GM19455 (cell line): Measurements from ENCODE around the gene TGM4.
"Not testable (repeated sequence)": the region's sequence is repeated elsewhere in the genome, so short reads cannot be mapped to it uniquely, and the experiment has no call there.

Experiments
- ATAC-seq: cut with Tn5 transposase; IDR thresholded peaks from one replicate; pipeline ENCODE4 v1.9.1; 2021; ENCODE audit not compliant: unreplicated experiment

TGM4 gene

DNA sequence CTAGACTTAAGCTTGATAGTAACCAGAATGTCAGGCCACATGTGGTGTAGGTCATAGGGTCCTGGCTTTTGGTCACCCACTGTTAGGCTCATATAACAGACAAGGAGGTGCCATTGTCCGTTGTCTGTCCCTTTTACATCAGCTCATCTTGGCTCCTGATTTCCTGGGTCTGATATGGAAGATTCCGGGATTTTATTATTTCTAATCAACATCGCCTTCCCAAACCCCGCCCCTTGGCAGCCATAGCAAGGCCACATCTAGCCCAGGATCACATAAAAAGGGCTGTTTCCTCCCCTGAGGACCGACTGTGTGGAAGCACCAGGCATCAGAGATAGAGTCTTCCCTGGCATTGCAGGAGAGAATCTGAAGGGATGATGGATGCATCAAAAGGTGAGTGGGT lies at the start of gene TGM4:
Gene TGM4, plus strand, starts transcription at position 301 of the 400 bp plus-strand sequence. Its CDS starts 71 bp downstream, at position 372.
- no peak for ATAC-seq

DNA sequence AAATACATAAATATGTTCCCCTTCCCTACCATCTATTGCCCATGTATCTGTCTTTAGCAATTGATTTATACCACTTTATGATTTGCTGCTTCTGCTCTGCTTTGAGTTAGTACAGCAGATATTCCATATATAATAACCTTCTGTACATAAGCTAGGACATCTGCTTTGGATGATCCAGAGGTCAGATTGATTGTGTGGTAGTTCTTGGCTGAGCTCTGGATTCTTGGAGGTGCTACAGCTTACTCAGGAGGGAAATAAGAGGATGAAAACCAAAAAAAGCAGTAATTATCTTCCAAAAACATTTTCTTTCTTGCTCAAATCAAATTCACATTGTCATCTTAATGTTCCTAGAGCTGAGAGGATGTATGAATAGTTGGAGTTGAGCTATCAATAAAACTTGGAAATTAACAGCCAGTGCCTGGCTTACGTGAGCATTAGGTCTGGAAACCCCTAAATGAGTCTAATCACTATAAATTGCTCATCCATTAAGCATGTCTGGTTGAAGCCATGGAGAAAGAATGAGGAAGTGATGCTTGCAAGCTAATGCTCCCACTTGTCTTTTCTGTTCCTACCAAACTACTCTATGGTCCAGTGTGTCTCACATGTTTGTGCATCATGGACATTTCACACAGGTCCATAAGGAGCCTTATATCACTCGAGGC lies 49.0 kb upstream of the TGM4 start:
- no peak for ATAC-seq

DNA sequence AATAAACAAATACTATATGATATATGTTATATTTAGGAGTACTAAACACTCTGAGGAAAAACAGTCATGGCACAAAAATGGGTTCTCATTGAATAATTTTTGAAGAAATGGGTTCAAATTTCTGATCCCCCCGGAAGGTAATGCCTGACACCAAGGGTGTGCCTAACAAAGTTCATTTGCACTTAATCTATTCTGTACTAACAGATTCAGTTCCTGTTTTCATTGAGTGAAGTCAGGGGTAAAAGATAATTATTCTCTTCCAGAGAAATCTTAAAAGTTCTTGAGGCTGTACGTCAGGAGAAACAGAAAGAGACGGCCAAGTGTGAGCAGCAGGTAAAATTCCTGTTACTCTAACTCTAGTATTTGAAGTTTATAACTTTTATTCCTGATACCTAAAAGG lies 47.2 kb upstream of the TGM4 start:
- no peak for ATAC-seq

DNA sequence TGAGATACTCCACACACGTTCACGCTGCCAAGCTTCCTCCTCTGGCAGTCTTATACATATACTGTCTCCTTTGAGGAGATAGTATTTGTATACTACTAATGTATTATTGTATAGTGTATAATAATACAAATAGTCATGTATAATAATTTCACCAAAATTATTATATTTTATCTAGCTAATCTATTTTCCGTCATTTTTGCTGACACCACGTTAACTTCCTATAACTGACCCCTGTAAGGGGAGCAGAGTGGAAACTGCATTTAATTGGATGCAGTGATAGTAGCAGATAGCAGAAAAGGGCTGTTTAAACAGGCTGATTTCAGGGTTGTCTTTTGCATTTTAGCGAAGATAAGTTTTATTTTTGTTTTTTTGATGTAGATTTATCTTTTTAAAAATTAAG lies 43.2 kb upstream of the TGM4 start:
- ATAC-seq = no peak

DNA sequence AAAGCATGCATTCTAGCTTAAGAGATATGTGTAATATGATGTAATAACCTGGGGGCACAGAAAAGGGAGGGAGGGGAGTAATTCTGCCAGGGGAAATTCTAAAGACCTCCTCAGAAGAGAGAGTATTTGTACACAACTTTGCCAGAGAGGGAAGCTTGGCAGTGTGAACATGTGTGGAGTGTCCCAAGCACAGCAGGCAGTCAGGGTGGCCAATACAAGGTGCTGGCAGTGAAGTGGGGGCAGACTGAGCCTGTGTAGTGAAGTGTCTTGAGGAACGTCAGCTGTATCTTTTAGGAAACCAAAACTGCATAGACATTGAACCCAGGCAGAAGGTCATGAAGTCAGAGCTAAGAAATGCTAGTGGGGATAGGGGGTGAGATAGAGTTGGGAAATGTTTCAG lies 42.4 kb upstream of the TGM4 start:
- ATAC-seq = no peak

DNA sequence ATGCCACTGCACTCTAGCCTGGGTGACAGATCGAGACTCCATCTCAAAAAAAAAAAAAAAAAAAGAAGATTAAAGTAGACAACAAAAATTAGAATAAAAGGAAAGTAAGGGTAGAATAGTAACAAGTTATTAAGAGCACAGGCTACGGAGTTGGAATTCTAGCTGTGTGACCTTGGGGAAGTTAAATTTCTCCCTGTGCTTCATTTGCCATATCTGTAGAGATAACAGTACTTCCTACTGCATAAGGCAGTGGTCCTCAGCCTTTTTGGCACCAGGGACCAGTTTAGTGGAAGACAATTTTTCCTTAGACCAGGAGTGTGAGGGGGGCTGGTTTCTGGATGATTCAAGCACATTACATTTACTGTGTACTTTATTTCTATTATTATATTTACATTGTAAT lies 41.4 kb upstream of the TGM4 start:
- no peak for ATAC-seq

DNA sequence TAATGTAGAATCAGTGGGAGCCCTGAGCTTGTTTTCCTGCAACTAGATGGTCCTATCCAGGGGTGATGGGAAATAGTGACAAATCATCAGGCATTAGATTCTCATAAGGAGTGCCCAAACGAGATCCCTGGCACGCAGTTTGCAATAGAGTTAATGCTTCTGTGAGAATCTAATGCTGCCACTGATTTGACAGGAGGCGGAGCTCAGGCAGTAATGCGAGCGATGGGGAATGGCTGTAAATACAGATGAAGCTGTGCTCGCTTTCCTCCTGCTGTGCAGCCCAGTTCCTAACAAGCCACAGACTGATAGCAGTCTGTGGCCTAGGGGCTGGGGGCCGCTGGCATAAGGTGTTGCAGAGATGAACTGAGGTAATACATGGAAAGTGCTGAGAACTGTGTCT lies 41.0 kb upstream of the TGM4 start:
- no peak for ATAC-seq

DNA sequence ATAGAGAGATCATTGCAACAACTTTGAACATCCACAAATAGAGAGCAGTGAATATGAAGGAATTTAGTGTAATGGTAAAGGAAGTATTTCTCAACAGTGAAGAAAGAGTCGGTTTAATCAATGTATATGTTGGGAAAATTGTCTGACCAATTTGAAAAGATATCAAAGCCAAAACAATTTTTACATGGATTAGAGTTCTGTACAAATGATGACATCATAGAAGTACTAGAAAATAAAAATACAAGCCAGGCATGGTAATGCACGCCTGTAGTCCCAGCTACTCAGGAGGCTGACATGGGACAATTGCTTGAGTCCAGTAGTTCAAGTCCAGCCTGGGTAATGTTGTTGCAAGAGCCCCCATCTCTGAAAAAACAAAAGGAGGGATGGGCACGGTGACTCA lies 38.7 kb upstream of the TGM4 start:
- ATAC-seq = no peak

DNA sequence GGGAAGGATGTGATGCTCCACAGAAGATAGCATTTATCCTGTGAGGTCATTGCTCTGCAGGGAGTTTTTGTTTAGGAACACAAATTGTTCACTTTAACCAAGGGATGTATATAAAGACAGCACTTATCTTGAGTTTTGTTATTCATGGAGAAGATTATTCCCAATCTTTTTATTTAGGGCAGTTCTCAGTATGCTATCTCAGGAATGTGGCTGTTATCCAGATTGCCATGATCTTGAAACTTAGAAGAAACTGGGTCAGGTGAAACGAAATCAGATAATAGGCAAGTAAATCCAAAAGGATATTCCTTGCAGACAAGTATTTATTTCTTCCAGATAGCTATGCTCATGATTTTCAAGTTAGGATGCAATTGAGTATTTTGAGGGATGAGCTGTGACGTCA lies 32.0 kb upstream of the TGM4 start:
- ATAC-seq = no peak

DNA sequence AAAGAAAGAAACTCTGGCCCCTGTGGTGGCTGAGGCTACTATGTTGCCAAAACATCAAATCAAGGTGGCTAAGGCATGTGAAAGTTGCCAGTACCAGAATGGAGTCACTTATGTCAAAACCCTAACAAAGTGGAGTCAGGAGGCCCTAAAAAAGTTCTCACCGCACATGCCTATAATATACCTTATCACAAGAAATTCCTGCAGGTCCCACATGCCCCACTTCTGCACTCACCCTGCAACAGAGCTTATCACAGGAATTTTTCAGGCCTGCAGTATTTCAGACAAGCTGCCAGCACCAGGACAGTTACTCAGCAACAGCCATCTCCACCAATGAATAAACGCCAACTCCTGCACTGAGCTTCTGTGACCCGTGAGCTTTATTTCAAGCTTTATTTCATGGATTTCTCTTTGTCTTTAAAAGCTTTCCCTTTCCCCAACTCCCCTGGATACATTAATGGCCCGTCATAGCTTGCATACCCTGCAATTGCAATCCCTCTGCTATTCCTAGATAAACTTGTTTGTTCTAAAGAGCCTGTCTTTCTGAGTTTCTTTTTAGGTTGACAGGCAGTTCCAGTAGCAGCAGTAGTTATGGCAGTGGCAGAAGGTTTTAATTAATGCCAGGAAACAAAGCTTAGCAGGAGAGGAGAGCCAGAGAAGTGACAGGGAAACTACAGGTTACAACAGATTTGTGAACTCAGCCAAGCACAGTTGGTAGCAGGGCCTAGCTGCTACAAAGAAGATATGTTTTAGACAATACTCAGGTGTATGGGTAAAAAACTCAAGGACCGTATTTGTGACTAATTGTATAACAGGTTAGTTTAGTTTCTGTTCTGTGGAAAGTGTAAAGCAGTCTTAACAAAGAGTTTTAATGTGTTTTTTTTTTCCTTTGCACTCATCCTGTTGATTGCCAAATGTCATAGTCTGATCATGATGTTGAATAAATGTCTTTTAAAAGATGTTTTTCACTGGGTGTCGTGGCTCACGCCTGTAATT lies 28.6 kb upstream of the TGM4 start:
- no peak for ATAC-seq

DNA sequence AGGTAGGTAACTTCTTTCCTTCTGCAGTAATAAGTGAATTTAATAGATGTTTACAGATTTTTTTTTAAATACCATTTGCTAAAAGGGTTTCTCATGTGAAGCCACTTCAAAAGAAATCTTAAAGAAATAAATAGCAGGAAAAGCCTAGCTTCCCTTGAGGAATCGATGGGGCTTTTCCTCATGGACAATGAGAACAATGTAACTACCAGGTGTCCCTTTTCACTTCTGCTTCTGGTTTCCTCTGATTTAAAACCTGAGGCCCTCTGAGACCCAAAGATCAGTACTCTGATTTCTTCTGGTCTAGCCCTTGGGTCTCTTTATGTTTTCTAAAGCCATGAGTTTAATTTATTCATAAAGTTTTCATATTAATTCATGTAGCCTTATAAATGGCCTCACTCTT lies 25.8 kb upstream of the TGM4 start:
- ATAC-seq = no peak

DNA sequence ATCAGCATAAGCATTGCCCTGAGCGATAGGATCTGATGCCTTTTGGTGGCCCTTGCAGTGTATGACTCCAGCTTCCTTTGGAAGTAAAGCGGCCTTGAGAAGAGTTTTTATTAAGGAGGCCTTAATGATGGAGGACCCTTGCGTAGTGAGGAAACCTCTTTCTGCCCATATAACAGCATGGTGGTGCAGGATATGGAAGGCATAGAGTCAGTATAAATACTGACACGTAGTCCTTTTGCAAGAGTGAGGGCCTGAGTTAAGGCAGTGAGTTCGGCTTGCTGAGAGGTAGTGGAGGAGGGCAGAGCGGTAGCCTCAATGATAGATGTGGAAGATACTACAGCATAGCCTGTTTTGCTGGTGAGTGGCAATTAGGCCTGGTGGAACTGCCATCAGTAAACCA lies 17.7 kb upstream of the TGM4 start:
- not testable (repeated sequence) for ATAC-seq

DNA sequence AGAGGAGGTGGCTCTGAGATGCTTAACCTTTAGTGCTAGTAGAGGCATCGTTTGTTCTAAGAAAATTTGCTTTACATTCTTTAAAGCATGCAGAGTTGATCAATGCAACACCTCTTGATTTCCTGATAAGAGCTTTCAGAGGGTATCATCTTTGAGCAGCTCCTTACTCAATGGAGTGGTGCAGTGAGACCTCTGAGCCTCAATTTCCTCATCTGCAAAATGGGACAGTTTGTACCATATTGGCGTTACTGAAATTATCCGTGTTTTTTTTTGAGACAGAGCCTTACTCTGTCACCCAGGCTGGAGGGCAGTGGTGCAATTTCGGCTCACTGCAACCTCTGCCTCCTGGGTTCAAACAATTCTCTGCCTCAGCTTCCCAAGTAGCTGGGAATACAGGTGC lies 14.3 kb upstream of the TGM4 start:
- no peak for ATAC-seq

DNA sequence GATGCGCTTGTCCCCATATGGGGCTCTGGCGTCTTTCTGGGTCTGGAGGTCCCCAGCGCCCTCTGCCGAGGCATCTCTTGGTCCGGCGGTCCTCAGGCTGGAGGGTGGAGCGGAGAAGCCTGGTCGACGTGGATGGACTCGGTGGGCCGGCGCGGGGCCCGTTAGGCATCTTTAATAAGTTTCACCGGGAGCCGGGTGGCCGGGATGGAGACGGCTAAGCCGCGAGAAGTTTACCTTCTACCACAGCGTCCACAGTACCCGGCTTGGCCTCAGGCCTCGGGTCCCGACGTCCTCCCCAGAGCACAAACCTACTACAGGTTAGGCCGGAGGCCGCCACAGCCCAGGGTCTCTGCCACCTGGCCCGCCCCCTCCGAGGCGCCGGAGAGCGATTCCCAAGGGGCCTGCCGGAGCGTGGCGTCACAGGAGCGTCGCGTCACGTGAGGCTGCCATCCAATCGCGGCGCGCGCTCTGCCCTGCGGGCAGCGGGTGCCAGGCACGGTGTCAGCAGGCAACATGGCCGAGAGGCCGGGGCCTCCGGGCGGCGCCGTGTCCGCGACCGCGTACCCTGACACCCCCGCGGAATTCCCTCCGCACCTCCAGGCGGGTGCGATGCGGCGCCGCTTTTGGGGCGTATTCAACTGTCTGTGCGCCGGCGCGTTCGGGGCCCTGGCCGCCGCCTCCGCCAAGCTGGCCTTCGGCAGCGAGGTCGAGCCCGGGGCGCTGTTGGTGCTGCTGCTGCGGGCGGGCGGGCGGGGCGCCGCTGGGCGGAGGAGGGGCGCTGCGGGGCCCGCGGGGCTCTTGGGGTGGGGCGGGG lies 12.8 kb upstream of the TGM4 start, which contains the start of gene TMEM42:
Gene TMEM42, plus strand, starts transcription at position 501 of the 814 bp plus-strand sequence. Its CDS starts 13 bp downstream, at position 514.
- ATAC-seq = peak; percentile 97

DNA sequence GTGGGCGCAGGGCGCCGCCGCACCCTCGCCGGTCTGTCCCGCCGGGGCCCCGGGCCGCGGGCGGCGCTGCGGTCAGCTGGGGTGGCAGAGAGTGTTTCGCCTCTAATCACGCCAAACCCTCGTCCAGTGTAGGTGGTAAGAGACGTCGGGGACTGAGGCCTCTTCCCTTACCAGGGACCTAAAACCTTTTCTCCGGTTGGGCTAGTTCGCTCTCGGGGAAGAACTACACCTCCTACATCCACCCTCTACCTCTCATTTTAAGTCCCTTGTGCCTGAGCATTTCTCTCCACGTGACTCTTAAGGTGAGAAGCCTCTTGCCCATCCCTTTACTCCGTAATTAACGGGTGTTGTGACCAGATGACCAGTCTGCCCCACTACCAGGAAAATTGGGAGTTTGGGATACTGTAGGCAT lies 12.2 kb upstream of the TGM4 start:
- ATAC-seq = peak; percentile 38

DNA sequence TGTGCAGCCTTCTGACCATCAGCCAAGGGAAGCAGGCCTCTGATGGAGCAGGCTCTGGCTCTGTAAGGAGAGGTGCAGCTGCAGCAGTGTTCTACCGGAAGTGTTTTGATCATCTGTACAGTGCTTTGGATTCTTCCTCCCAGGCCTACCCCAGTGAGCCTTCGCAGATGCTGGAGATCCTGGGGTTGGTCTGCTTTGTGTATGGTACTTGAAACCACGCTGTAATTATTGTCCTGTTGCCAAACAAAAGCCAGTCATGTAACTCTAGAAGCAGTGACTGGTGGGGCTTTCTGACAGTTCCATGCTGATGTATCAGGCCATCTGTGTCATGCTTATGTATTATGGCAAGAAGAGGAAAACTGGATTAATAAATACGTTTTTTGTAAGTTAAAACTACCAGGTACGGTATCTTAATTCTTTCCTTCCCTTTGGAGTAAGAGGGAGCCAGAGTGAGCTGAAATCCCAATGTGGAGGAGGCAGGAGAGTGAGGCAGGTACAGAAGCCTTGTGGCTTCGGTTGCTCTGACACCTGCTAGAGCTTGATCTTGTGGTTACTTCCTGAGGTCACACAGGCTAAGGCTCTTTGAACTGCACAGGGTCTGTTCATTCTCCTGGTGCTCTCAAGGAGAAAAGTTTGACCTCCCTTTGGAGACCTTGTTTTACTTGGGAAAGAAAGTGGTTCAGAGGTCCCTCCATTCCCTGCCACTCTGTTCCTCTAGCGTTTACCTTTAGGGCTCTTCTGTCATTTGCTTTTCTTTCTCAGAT lies 9.0 kb upstream of the TGM4 start:
- no peak for ATAC-seq

DNA sequence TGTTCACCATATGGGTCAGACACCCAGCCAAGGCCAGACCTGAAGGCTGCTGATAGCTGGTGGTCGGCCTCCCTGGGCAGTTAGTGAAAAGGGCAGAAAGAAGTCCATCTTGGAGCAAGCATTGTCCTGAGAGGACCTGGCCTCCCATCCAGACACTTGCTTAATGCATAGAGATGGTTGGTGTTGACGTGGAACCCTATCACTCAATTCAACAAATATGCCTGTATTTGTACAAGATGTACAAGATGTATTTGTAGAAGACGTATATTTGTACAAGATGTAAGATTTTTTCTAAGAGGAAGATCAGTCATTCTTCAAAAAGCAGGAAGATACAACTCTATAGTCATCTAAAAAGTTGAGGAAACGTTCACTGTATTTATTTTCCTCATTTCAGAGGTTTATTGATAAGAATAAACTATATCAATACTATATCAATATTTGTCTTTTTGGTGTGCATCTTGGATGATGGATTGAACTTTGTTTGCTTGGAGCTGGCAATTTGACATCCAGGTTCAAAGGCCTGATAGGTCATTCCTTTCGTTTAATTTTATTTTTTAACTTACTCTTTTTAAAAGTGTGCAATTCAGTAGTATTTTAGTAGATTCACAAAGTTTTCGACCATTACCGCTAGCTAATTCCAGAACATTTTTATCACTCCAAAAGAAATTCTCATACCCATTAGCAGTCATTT lies 6.8 kb upstream of the TGM4 start:
- no peak for ATAC-seq

DNA sequence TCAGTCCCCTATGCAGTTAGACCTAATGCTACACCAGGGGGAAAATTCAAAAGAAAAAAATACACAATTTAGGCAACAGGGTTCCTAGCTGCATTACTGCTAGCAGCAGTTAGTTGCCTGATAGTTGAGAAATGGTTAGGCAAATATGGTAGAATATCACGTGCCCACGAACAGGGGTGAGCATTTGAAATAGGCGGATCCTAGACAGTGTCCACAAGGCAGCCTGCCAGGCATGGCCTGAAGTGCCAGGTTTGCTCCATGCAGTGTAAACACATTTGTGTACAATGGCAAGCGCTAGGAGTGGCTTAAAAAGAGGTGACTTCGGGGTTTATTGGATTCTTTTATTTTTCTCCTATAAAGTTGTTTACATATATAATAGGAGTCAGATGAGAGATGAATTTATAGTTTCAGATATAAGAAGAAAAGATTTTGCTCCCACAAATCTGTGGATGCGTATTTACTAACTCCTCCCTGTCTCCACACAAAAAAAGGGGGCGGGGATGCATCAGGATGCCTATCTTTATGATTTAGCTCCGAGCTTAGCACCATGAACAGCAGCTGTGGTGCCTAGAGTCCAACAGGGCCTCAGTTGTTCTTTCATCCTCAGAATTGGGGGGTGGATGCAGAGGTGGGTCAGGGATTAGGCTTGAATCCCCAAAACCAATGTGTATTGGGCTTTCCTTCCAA lies 3.9 kb upstream of the TGM4 start:
- ATAC-seq = no peak

DNA sequence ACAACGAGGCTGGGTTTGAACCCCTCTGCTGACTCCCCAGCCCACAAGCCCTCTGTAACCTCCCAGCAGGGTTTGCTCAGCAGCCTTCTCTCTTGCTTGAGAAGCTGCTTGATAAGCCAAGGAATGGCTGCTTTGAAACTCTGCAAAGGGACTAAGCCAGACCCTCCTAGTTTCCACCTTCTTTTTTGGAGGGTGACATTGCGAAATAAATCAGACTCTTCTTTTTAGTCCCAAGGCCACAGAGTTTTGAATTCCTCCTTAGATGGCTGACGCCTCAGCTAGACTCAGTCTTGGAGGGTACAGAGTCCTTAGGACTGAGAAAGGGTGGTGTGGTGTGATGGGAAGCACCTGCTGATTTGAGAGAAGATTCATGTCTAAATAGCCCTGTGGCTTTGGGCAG lies 1.2 kb downstream of the TGM4 start:
- no peak for ATAC-seq
